ENCODE results near the gene CAMSAP2.

DNA sequence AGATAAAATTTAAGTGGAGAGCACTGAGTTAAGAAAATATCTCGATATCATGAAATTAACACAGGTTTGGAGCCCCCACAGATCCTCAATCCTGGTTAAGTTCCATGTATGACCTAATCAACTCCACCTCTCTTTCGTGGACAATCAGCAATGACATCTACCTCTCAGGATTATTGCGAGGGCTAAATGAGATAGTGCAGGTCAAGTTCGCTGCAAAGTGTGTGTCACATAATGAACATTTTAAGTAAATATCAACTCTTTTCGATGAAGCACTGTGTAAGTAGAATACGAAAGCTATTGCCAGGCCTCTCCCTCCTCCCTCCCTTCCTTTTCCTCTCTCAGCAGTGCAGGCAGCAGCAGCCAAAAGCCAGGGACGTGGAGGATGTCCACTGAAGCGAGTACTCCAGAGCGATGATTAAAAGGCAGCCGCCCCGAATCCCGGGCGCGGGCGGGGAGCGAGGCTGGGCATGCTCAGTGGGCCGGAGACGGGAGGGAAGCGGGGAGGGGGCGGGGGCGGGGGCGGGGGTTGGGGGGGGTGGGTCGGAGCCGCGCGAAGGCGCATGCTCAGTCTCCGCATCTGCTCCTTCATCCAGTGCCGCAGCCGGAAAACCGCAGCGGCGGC lies at the start of gene CAMSAP2:
- TF ChIP-seq, protein P1, sequence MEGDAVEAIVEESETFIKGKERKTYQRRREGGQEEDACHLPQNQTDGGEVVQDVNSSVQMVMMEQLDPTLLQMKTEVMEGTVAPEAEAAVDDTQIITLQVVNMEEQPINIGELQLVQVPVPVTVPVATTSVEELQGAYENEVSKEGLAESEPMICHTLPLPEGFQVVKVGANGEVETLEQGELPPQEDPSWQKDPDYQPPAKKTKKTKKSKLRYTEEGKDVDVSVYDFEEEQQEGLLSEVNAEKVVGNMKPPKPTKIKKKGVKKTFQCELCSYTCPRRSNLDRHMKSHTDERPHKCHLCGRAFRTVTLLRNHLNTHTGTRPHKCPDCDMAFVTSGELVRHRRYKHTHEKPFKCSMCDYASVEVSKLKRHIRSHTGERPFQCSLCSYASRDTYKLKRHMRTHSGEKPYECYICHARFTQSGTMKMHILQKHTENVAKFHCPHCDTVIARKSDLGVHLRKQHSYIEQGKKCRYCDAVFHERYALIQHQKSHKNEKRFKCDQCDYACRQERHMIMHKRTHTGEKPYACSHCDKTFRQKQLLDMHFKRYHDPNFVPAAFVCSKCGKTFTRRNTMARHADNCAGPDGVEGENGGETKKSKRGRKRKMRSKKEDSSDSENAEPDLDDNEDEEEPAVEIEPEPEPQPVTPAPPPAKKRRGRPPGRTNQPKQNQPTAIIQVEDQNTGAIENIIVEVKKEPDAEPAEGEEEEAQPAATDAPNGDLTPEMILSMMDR (IDR thresholded peaks at IDR 0.05): no peak
- TF ChIP-seq POLR2A (IDR thresholded peaks at IDR 0.05) (no peak), EP300 (IDR thresholded peaks at IDR 0.05) (peak; percentile 13)
